ENCODE measurements around the gene AFG1L.
A peak's percentile ranks its signal among the peaks of the same experiment; 100 is the strongest.
"Not testable (repeated sequence)": the region's sequence is repeated elsewhere in the genome, so short reads cannot be mapped to it uniquely, and the experiment has no call there.

The AFG1L gene

DNA sequence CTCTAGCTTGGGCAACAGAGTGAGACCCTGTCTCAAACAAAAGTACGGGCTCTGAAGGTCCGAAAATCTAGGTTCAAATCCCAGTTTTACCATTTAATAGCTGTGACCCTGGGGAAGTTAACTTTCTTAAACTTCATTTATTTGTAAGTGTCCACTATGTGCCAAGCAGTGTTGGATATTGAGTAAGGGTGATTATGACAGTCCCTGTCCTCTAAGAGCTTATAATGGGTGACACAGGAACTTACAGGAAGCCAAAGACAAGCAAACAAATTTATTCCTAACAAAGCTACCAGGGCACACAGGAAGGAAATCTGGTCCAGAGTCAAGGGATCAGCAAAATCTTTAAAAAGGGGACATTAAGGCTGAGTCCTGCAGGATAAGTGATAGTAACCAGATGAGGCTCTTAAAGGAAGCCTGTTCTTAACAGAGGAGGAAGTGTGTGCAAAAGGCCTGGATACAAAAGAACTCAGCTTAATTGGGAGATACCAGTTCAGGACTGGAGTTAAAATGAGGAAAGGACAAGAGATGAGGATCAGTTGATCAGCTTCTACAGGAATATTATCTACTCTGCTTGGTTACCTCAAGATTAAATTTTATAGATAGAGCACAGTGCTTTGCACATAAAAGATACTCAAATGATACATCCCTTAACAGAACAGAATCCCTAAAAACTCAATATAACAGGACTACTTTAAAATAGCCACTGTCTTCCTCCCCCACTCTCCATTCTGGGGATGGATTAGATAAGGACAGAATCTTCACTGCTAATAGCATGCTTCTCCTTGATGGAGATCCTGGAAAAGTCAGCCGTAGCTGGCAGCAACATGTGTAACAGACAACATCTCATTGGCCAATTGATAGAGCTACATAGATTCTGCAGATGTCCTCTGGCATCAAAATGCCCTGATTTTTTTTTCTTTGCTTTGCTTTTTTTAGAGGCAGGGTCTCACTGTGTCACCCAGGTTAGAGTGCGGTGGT, 40.1 kb upstream of the AFG1L start:
- no peak for TF ChIP-seq ZFX (IDR thresholded peaks at IDR 0.05)
- TF ChIP-seq, protein P1, sequence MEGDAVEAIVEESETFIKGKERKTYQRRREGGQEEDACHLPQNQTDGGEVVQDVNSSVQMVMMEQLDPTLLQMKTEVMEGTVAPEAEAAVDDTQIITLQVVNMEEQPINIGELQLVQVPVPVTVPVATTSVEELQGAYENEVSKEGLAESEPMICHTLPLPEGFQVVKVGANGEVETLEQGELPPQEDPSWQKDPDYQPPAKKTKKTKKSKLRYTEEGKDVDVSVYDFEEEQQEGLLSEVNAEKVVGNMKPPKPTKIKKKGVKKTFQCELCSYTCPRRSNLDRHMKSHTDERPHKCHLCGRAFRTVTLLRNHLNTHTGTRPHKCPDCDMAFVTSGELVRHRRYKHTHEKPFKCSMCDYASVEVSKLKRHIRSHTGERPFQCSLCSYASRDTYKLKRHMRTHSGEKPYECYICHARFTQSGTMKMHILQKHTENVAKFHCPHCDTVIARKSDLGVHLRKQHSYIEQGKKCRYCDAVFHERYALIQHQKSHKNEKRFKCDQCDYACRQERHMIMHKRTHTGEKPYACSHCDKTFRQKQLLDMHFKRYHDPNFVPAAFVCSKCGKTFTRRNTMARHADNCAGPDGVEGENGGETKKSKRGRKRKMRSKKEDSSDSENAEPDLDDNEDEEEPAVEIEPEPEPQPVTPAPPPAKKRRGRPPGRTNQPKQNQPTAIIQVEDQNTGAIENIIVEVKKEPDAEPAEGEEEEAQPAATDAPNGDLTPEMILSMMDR (conservative IDR thresholded peaks at IDR 0.05), result no peak
- no peak overlapping the region for H3K27ac ChIP-seq

DNA sequence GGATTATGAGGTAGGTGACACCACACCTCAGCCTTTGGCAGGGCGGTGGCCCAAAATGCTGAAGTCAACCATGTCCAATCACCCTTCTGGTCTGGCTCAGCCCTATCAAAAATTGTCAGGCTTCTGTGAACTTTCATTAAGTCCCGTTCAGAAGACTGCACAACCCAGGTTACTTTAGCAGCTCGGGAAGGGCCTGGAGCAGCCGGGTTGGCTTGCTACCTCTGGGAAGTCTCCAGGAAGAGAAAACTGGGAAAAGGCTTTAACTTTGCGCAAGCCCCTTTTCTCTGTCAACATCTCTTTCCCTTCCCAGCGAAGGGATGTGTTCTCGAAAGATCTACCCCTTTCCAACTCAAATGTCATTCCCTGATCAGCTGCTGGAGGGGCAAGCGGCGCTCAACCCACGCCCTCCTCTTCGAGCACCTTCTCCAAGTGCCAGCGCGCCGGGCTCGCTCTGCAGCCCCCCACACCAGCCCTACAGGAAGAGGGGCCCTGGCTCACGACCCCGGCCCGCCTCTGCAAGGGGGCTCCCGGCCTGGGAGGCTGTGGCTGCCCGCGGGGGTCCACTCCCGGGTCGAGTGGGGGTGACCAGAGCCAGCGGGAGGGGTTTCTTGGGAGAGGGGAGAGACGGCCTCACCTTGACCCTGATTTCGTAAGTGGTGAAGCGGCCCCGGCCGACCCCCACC, 34.6 kb upstream of the AFG1L start:
- peak overlapping the region; percentile 99 for H3K27ac ChIP-seq
- 0 out of 2 replicates have a peak, but pooled peaks have one; percentile 6 for TF ChIP-seq ZFX (IDR thresholded peaks at IDR 0.05)
- TF ChIP-seq, protein P1 (conservative IDR thresholded peaks at IDR 0.05), result no peak

DNA sequence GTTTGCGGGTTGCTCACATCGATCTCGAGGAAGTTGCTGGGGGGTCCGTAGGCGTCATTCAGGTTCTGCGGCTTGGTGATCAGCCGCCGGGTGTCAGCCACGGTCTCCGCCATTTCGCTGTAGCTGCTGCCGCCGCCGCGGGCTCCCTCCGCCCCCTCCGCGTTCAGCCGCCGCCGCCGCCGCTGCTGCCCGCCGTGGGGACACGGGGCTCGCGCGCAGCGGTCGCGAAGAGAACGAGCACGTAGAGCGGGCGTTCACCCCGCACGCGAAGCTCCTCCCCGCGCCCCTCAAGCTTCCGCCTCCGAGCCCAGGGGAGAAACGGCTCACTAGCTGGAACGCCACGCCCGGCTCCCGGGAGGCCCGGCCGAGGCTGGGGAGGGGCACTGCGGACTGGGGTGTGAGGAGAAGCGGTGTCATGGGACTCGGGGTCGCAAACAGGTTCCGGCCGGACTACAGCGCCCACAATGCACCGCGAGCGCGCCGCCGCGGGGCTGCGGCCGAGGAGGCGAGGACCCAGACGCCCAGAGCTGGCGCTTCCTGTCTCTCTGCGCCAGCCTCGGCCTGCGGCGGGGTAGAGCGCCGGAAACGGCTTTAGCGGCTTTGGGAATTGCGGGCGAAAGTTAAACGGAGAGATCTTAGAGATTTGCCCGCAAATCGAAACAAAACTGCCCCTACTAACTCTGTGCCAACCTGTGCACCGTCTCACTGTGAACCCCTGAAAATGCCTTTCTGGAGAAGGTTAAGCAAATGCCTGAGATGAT, 33.9 kb upstream of the AFG1L start, which contains the start of gene SNX3:
TSS of gene SNX3 (minus strand) at position 232 of the 761 bp plus-strand sequence. CDS start at position 113, 119 bp downstream.
- TF ChIP-seq ZFX (IDR thresholded peaks at IDR 0.05), result 0 out of 2 replicates have a peak, but pooled peaks have one; percentile 4
- TF ChIP-seq, protein P1 (conservative IDR thresholded peaks at IDR 0.05), result peak; percentile 3; the same call in 1 of the 2 replicates
- H3K27ac ChIP-seq, result peak within 1 kb of the TSS; percentile 99

DNA sequence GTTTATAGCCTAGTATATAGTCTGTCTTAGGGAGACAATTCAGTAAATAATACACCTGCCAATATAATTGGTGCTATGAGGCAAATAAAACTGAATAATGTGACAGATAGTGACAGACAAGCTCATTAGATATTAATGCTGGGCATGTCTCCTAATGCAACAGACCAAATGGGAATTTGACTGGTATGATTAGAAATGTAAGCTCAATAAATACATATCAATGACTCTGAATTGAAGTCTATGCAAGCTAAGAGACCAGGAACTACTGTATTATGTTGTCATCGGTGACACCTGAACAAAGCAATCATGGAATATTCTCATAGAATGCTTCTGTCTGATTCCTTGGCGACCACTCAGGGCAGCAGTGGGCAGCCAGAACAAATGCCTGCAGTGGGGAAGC, 31.5 kb upstream of the AFG1L start:
- H3K27ac ChIP-seq, result no peak overlapping the region
- TF ChIP-seq, protein P1 (conservative IDR thresholded peaks at IDR 0.05), result no peak
- TF ChIP-seq ZFX (IDR thresholded peaks at IDR 0.05), result no peak

DNA sequence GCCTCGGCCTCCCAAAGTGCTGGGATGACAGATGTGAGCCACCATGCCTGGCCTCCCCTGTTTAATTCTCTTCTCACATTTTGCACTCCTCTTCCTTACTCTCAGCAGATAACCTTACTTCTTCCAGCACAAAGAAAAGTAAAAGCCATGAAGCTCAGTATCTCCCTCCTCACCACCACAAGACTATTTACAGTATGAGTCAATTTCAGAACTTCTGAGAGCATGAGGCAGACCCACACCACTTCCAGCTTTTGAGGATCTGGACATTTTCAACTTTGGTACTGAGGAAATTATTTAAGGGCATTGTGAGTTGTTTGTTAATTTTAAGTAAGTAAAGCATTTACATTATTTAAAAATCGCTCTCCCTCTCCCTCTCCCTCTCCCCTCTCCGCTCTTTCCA, 26.0 kb upstream of the AFG1L start:
- TF ChIP-seq, protein P1 (conservative IDR thresholded peaks at IDR 0.05), result no peak
- no peak for TF ChIP-seq ZFX (IDR thresholded peaks at IDR 0.05)

DNA sequence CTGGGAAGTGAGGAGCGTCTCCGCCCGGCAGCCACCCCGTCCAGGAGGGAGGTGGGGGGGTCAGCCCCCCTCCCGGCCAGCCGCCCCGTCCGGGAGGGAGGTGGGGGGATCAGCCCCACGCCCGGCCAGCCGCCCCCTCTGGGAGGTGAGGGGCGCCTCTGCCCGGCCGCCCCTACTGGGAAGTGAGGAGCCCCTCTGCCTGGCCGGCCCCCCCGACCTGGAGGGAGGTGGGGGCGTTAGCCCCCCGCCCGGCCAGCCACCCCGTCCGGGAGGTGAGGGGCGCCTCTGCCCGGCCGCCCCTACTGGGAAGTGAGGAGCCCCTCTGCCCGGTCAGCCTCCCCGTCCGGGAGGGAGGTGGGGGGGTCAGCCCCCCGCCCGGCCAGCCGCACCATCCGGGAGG, 24.9 kb upstream of the AFG1L start:
- H3K27ac ChIP-seq, result not testable (repeated sequence)

More for the DNA sequence above, 26.0 kb upstream of the AFG1L start:
- H3K27ac ChIP-seq, result no peak overlapping the region

DNA sequence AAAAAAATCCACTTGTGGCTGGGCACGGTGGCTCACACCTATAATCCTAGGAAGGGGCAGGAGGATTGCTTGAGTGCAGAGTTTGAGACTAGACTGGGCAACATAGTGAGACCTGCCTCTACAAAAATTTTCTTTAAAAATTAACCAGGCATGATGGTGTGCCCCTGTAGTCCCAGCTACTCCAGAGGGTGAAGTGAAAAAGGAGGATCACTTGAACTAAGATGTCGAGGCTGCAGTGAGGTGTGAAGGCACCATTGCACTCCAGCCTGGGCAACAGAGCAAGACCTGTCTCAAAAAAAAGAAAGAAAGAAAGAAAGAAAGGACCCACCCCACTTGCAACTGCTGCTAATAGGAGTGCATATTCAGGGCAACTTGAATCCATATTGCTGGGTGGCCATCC, 20.3 kb upstream of the AFG1L start:
- no peak for TF ChIP-seq ZFX (IDR thresholded peaks at IDR 0.05)
- TF ChIP-seq, protein P1 (conservative IDR thresholded peaks at IDR 0.05), result no peak
- no peak overlapping the region for H3K27ac ChIP-seq

Data from C4-2B (cell line).